IMR-90 (cell line): ENCODE data around the gene NINJ2. TPM values are rescaled to one million over a fixed set of nuclear protein-coding genes. Genes with fewer than 3 reads are reported as not detected.

Experiments used
- ATAC-seq: fragments of 200-7000 bp; cut with Tn5 transposase; 2 replicates; pipeline ENCODE4 v1.9.1; 2020; ENCODE audit warnings: low read depth, mild to moderate bottlenecking, moderate library complexity
- BruUV-seq: library from RNA; stranded (reverse); fragments of 400-500 nt; replicated peaks from 2 replicates; lab custom pipeline; 2021; lab: Mats Ljungman, UMichigan
- CTCF ChIA-PET: fragments of 300-600 bp; formaldehyde crosslinking; extraction: SDS; loops from one replicate; lab custom pipeline; 2021; ENCODE audit warnings: antibody characterized with exemption; lab: Yijun Ruan, JAX
- POLR2A ChIA-PET: fragments of 300-600 bp; sonication (Branson Sonifier 250); formaldehyde crosslinking; loops from one replicate; lab custom pipeline; 2022; ENCODE audit warnings: antibody characterized with exemption; ENCODE audit not compliant: unreplicated experiment; lab: Charles Lee
- DNase-seq: peaks from one replicate; pipeline ENCODE4 v3.0.0; 2013
- H2AFZ ChIP-seq: replicated peaks from 2 replicates; pipeline ENCODE3; 2013; ENCODE audit warnings: low read length, mild to moderate bottlenecking; ENCODE audit not compliant: poor library complexity
- H2AK5ac ChIP-seq: 2 replicates; pipeline ENCODE4 v1.6.1; 2013; ENCODE audit warnings: low read depth, low read length, inconsistent platforms
- H2AK9ac ChIP-seq: replicated peaks from 2 replicates; pipeline ENCODE3; 2013; ENCODE audit warnings: mild to moderate bottlenecking, low read depth, low read length, moderate library complexity; ENCODE audit not compliant: poor library complexity
- H2BK120ac ChIP-seq: 2 replicates; pipeline ENCODE4 v1.6.1; 2013; ENCODE audit warnings: low read depth, low read length, inconsistent platforms
- H2BK15ac ChIP-seq: 3 replicates; pipeline ENCODE4 v1.6.1; 2013; ENCODE audit warnings: low read depth, low read length, inconsistent platforms
- H2BK20ac ChIP-seq: 2 replicates; pipeline ENCODE4 v1.6.1; 2013; ENCODE audit warnings: low read depth, mild to moderate bottlenecking, inconsistent platforms, low read length, moderate library complexity
- H2BK5ac ChIP-seq: 2 replicates; pipeline ENCODE4 v1.6.1; 2013; ENCODE audit warnings: mild to moderate bottlenecking, low read depth, low read length, inconsistent platforms; ENCODE audit not compliant: poor library complexity, severe bottlenecking
- H3K14ac ChIP-seq: replicated peaks from 2 replicates; pipeline ENCODE4 v1.6.1; 2013; ENCODE audit warnings: low read depth, low read length, inconsistent platforms
- H3K18ac ChIP-seq: 2 replicates; pipeline ENCODE4 v1.6.1; 2013; ENCODE audit warnings: low read depth, low read length, control low read depth
- H3K23ac ChIP-seq: 2 replicates; pipeline ENCODE4 v1.6.1; 2013; ENCODE audit warnings: low read depth, low read length, inconsistent platforms
- H3K27ac ChIP-seq: 2 replicates; pipeline ENCODE4 v1.5.1; 2013; ENCODE audit warnings: mild to moderate bottlenecking, control low read depth, low read length; ENCODE audit not compliant: insufficient read depth
- H3K27me3 ChIP-seq: 2 replicates; pipeline ENCODE4 v1.6.1; 2013; ENCODE audit warnings: low read length; ENCODE audit not compliant: control insufficient read depth, insufficient read depth
- H3K36me3 ChIP-seq: 2 replicates; pipeline ENCODE4 v1.6.1; 2013; ENCODE audit warnings: low read length, mixed read lengths; ENCODE audit not compliant: control insufficient read depth, insufficient read depth
- H3K4ac ChIP-seq: 2 replicates; pipeline ENCODE4 v1.6.1; 2013; ENCODE audit warnings: low read depth, low read length, inconsistent platforms
- H3K4me1 ChIP-seq: 2 replicates; pipeline ENCODE4 v1.6.1; 2013; ENCODE audit warnings: low read length, mixed read lengths; ENCODE audit not compliant: control insufficient read depth, insufficient read depth
- H3K4me2 ChIP-seq: 2 replicates; pipeline ENCODE4 v1.6.1; 2013; ENCODE audit warnings: low read depth, mild to moderate bottlenecking, control low read depth, low read length, moderate library complexity
- H3K4me3 ChIP-seq: 2 replicates; pipeline ENCODE4 v1.5.1; 2013; ENCODE audit warnings: low read depth, mild to moderate bottlenecking, control low read depth, low read length, moderate library complexity; ENCODE audit not compliant: insufficient read depth
- H3K56ac ChIP-seq: 2 replicates; pipeline ENCODE4 v1.6.1; 2013; ENCODE audit warnings: low read length, inconsistent platforms; ENCODE audit not compliant: insufficient read depth; ENCODE audit errors: extremely low read depth
- H3K79me1 ChIP-seq, 2 experiments: 2 replicates each; pipeline ENCODE4 v1.6.1; 2013; ENCODE audit warnings: low read length in 2 of 2, inconsistent platforms in 1 of 2, low read depth in 1 of 2
- H3K9ac ChIP-seq: 2 replicates; pipeline ENCODE4 v1.6.1; 2013; ENCODE audit warnings: low read depth, low read length, control low read depth
- H3K9me1 ChIP-seq: 2 replicates; pipeline ENCODE4 v1.6.1; 2013; ENCODE audit warnings: low read length, inconsistent platforms; ENCODE audit not compliant: insufficient read depth
- H3K9me3 ChIP-seq: 2 replicates; pipeline ENCODE4 v1.6.1; 2013; ENCODE audit warnings: low read length; ENCODE audit not compliant: control insufficient read depth, insufficient read depth
- H4K20me1 ChIP-seq: 2 replicates; pipeline ENCODE4 v1.6.1; 2013; ENCODE audit warnings: low read length, inconsistent platforms; ENCODE audit not compliant: insufficient read depth
- H4K5ac ChIP-seq: 2 replicates; pipeline ENCODE4 v1.6.1; 2013; ENCODE audit warnings: mild to moderate bottlenecking, low read depth, low read length, control low read depth
- H4K8ac ChIP-seq, 2 experiments: 2 replicates each; pipeline ENCODE4 v1.6.1; 2013; ENCODE audit warnings: low read depth in 2 of 2, low read length in 2 of 2, control low read depth in 1 of 2, inconsistent platforms in 1 of 2
- H4K91ac ChIP-seq: 2 replicates; pipeline ENCODE4 v1.6.1; 2013; ENCODE audit warnings: low read depth, low read length, inconsistent platforms; ENCODE audit not compliant: insufficient read depth
- BHLHE40 ChIP-seq: fragments of 150-350 bp; IDR thresholded peaks from 2 replicates; pipeline ENCODE4 v1.6.1; 2016; ENCODE audit warnings: mild to moderate bottlenecking, low read depth, low read length
- CEBPB ChIP-seq: IDR thresholded peaks from 2 replicates; pipeline ENCODE4 v1.6.1; 2012; ENCODE audit warnings: low read depth, low read length, improper control_type of control experiment
- CHD1 ChIP-seq: IDR thresholded peaks from 2 replicates; pipeline ENCODE4 v1.6.1; 2012; ENCODE audit warnings: low read depth, low read length, improper control_type of control experiment
- RCOR1 ChIP-seq: IDR thresholded peaks from 2 replicates; pipeline ENCODE4 v1.6.1; 2012; ENCODE audit warnings: mild to moderate bottlenecking, low read length, improper control_type of control experiment; ENCODE audit not compliant: insufficient replicate concordance
- SMC3 ChIP-seq: fragments of 150-350 bp; IDR thresholded peaks from 2 replicates; pipeline ENCODE4 v1.6.1; 2016; ENCODE audit warnings: low read depth, mild to moderate bottlenecking, antibody characterized with exemption, low read length, moderate library complexity
- WGBS, 2 experiments: methylation state at CpG; one replicate each; pipeline versions ENCODE4 v1.1.5 to v1.1.7; 2013; ENCODE audit warnings: missing lambda C conversion rate in 2 of 2; ENCODE audit not compliant: insufficient read length in 1 of 2; ENCODE audit errors: extremely low coverage in 2 of 2; 5-methylcytosine and 5-hydroxymethylcytosine counted together
- dilution Hi-C: fragments of 300-500 bp; cut with HindIII; formaldehyde crosslinking; loops from one replicate; pipeline ENCODE4 v1.14.3; 2018; ENCODE audit warnings: low sequenced_read_pairs; ENCODE audit not compliant: unreplicated experiment
- in situ Hi-C: fragments of 300-500 bp; cut with MboI; formaldehyde crosslinking; loops from 3 replicates; pipeline ENCODE4 v1.14.3; 2019; ENCODE audit warnings: low sequenced_read_pairs, inconsistent platforms, mixed read lengths
- intact Hi-C: fragments of 100-400 bp; cut with micrococcal nuclease; formaldehyde crosslinking; loops from 2 replicates; pipeline ENCODE4 v1.10.0; 2022
- polyA plus RNA-seq, 3 experiments: library from polyadenylated mRNA; depleted of rRNA; stranded (reverse); fragments of >200 nt; gene quantifications; 2 replicates each; pipeline ENCODE4 v1.2.3, GENCODE V29; 2012; ENCODE audit warnings: low replicate concordance in 1 of 3
- total RNA-seq: library from RNA; depleted of rRNA; stranded (reverse); fragments of >200 nt; gene quantifications from 2 replicates; pipeline ENCODE4 v1.2.3, GENCODE V29; 2012
- TF ChIP-seq, protein P1 (sequence below): fragments of 150-350 bp; IDR thresholded peaks from 2 replicates; pipeline ENCODE4 v1.6.1; 2017; ENCODE audit warnings: mild to moderate bottlenecking, antibody characterized with exemption, low read length, low read depth
- TF ChIP-seq, protein P2 (sequence below): conservative IDR thresholded peaks from 2 replicates; pipeline ENCODE4 v1.5.1; 2012; ENCODE audit warnings: mild to moderate bottlenecking, low read depth, low read length, improper control_type of control experiment

Gene NINJ2
- total and polyA plus RNA-seq, 2 of the 4 experiments (the other 2 are of a cell fraction): not detected

DNA sequence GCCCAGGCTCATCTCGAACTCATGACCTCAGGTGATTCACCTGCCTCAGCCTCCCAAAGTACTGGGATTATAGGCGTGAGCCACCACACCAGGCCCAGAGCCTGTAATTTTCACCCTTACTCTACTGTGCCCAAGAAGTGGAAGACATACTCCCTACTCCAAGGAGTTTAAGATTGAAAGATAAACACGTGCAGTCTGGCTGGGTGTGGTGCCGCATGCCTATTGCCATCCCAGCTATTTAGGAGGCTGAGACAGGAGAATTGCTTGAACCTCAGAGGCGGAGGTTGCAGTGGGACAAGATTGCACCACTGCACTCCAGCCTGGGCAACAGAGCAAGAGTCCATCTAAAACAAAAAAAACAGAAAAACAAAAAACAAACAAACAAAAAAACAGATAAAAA lies 90.0 kb downstream of the NINJ2 start:
- no peak overlapping the region for H2BK20ac ChIP-seq
- H3K79me1 ChIP-seq: peaks cover 0 to 17% of the 10 kb centered on the region in 2 experiments; a peak in 2 of 4 replicates
- ATAC-seq: no peak
- no peak overlapping the region for H3K4ac ChIP-seq
- intact Hi-C loops: loop anchor here (5.0 to 10.0 kb wide), 3 partner anchors 282 to 519 kb away; no protein-coding TSS in a partner anchor
- no peak overlapping the region for H2BK120ac ChIP-seq
- dilution Hi-C loops: no loop called here
- POLR2A ChIA-PET: interaction anchor here (0.6 kb wide), 1 partner anchor 30 kb away, joined by 9 read pairs; no protein-coding TSS in a partner anchor
- no peak overlapping the region for H2BK15ac ChIP-seq
- TF ChIP-seq SMC3 (no peak), CHD1 (no peak), BHLHE40 (no peak), RCOR1 (no peak), CEBPB (no peak)
- TF ChIP-seq, protein P1, sequence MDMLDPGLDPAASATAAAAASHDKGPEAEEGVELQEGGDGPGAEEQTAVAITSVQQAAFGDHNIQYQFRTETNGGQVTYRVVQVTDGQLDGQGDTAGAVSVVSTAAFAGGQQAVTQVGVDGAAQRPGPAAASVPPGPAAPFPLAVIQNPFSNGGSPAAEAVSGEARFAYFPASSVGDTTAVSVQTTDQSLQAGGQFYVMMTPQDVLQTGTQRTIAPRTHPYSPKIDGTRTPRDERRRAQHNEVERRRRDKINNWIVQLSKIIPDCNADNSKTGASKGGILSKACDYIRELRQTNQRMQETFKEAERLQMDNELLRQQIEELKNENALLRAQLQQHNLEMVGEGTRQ: no peak
- TF ChIP-seq, protein P2, sequence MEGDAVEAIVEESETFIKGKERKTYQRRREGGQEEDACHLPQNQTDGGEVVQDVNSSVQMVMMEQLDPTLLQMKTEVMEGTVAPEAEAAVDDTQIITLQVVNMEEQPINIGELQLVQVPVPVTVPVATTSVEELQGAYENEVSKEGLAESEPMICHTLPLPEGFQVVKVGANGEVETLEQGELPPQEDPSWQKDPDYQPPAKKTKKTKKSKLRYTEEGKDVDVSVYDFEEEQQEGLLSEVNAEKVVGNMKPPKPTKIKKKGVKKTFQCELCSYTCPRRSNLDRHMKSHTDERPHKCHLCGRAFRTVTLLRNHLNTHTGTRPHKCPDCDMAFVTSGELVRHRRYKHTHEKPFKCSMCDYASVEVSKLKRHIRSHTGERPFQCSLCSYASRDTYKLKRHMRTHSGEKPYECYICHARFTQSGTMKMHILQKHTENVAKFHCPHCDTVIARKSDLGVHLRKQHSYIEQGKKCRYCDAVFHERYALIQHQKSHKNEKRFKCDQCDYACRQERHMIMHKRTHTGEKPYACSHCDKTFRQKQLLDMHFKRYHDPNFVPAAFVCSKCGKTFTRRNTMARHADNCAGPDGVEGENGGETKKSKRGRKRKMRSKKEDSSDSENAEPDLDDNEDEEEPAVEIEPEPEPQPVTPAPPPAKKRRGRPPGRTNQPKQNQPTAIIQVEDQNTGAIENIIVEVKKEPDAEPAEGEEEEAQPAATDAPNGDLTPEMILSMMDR: no peak
- no peak overlapping the region for H3K14ac ChIP-seq
- H4K5ac ChIP-seq: no peak overlapping the region
- H3K4me3 ChIP-seq: no peak overlapping the region
- no peaks in the 10 kb centered on the region for H3K36me3 ChIP-seq
- no peak overlapping the region for H2BK5ac ChIP-seq
- no peaks in the 10 kb centered on the region for H4K20me1 ChIP-seq
- no peak overlapping the region for H4K8ac ChIP-seq
- H3K4me2 ChIP-seq: no peak overlapping the region
- 93% methylated on average over 2 of the region's 5 CpGs; no CpG with 5 or more reads in 1 of the 2 experiments for WGBS, 2 experiments
- no peak overlapping the region for H2AK5ac ChIP-seq
- H3K9me3 ChIP-seq: 0 out of 2 replicates have a peak, but pooled peaks cover 2% of the 10 kb centered on the region
- H3K27me3 ChIP-seq: peaks cover under 1% of the 10 kb centered on the region; the same call in 1 of the 2 replicates
- peaks cover 17% of the 10 kb centered on the region for H3K4me1 ChIP-seq
- peaks cover 19% of the 10 kb centered on the region for H3K9me1 ChIP-seq
- H3K9ac ChIP-seq: no peak overlapping the region
- in situ Hi-C loops: loop anchor here (5.0 to 10.0 kb wide), 3 partner anchors 239 to 1012 kb away; no protein-coding TSS in a partner anchor
- H2AFZ ChIP-seq: no peak overlapping the region
- no peak overlapping the region for H3K18ac ChIP-seq
- H3K27ac ChIP-seq: no peak overlapping the region
- no peak overlapping the region for H3K56ac ChIP-seq
- H2AK9ac ChIP-seq: no peak overlapping the region
- no peak overlapping the region for H3K23ac ChIP-seq
- H4K91ac ChIP-seq: no peak overlapping the region
- CTCF ChIA-PET: interaction anchor here (0.7 kb wide), 1 partner anchor 376 kb away, joined by 3 read pairs; the partner anchor contains the start of gene RAD52
- no peak for DNase-seq
- no TSS peak for BruUV-seq
